Bronchial epithelial cell (primary cell): Measurements from ENCODE around the gene SUPT5H. TPM values are rescaled to one million over a fixed set of nuclear protein-coding genes. Genes with fewer than 3 reads are reported as not detected.

ENCODE experiments used
- DNase-seq: peaks from one replicate; pipeline ENCODE4 v3.0.0-alpha.2; 2010; ENCODE audit warnings: low read depth
- FAIRE-seq: peaks from 2 replicates; lab custom pipeline; 2011; peaks lifted over from hg19 to GRCh38; lab: Jason Lieb, UNC
- H3K27me3 ChIP-seq: 2 replicates; pipeline ENCODE4 v1.5.1; 2011; ENCODE audit warnings: low read length; ENCODE audit not compliant: control insufficient read depth, insufficient read depth
- H3K36me3 ChIP-seq: 2 replicates; pipeline ENCODE4 v1.5.1; 2011; ENCODE audit warnings: low read length; ENCODE audit not compliant: control insufficient read depth, insufficient read depth
- H3K4me3 ChIP-seq: 2 replicates; pipeline ENCODE4 v1.5.1; 2011; ENCODE audit warnings: mild to moderate bottlenecking, low read depth, low read length, control low read depth
- CTCF ChIP-seq: IDR thresholded peaks from 2 replicates; pipeline ENCODE4 v1.5.1; 2011; ENCODE audit warnings: mild to moderate bottlenecking, moderate library complexity, low read length, control low read depth, inconsistent platforms; ENCODE audit not compliant: insufficient read depth, severe bottlenecking
- total RNA-seq: library from RNA; depleted of rRNA; stranded (reverse); fragments of >200 nt; gene quantifications from 2 replicates; pipeline ENCODE4 v1.2.1, GENCODE V29; 2014

The SUPT5H gene
- total RNA-seq, 1 donor from 2014 or later: 41.9 TPM

GRCh38 chr19:39422020-39422419, 23.4 kb upstream of the SUPT5H start:
- H3K4me3 ChIP-seq: no peak overlapping the region
- H3K36me3 ChIP-seq: peaks cover 6% of the 10 kb centered on the region
- TF ChIP-seq CTCF: no peak
- no peak for FAIRE-seq
- no peak for DNase-seq
- H3K27me3 ChIP-seq: no peaks in the 10 kb centered on the region

GRCh38 chr19:39423258-39424086, 21.9 kb upstream of the SUPT5H start:
- FAIRE-seq (no peak), DNase-seq (no peak)
- no peak for TF ChIP-seq CTCF
- Histone ChIP-seq H3K36me3 (peaks cover 6% of the 10 kb centered on the region), H3K4me3 (no peak overlapping the region), H3K27me3 (no peaks in the 10 kb centered on the region)

GRCh38 chr19:39424934-39425333, 20.4 kb upstream of the SUPT5H start:
- DNase-seq (no peak), FAIRE-seq (no peak)
- Histone ChIP-seq H3K36me3 (peaks cover 6% of the 10 kb centered on the region), H3K27me3 (no peaks in the 10 kb centered on the region), H3K4me3 (no peak overlapping the region)
- TF ChIP-seq CTCF: no peak

GRCh38 chr19:39425744-39426143, 19.6 kb upstream of the SUPT5H start:
- no peaks in the 10 kb centered on the region for H3K27me3 ChIP-seq
- no peak overlapping the region for H3K4me3 ChIP-seq
- peaks cover 4% of the 10 kb centered on the region for H3K36me3 ChIP-seq
- no peak for DNase-seq
- peak; percentile 60 for FAIRE-seq
- TF ChIP-seq CTCF: no peak

GRCh38 chr19:39426170-39426569, 19.2 kb upstream of the SUPT5H start:
- TF ChIP-seq CTCF: no peak
- Histone ChIP-seq H3K27me3 (no peaks in the 10 kb centered on the region), H3K4me3 (no peak overlapping the region), H3K36me3 (peaks cover 4% of the 10 kb centered on the region)
- DNase-seq: no peak
- no peak for FAIRE-seq
